ENCODE results near the gene HSD17B1.

The HSD17B1 gene

GRCh38 chr17:42562388-42563142, 9.8 kb downstream of the HSD17B1 start:
- Histone ChIP-seq H3K9me3 (no peaks in the 10 kb centered on the region), H3K27ac (peak overlapping the region; percentile 87), H3K4me3 (ENCODE audit: low read depth in 1 of 2, low read length in 1 of 2) (peak overlapping the region; percentile 84 to 85), H3K4me1 (ENCODE audit: control insufficient read depth in 1 of 2, insufficient read depth in 1 of 2, low read depth in 1 of 2, low read length in 1 of 2) (peaks cover 37 to 38% of the 10 kb centered on the region in 2 experiments), H3K36me3 (peaks cover 28% of the 10 kb centered on the region), H3K27me3 (no peaks in the 10 kb centered on the region)
- TF ChIP-seq, protein P1, sequence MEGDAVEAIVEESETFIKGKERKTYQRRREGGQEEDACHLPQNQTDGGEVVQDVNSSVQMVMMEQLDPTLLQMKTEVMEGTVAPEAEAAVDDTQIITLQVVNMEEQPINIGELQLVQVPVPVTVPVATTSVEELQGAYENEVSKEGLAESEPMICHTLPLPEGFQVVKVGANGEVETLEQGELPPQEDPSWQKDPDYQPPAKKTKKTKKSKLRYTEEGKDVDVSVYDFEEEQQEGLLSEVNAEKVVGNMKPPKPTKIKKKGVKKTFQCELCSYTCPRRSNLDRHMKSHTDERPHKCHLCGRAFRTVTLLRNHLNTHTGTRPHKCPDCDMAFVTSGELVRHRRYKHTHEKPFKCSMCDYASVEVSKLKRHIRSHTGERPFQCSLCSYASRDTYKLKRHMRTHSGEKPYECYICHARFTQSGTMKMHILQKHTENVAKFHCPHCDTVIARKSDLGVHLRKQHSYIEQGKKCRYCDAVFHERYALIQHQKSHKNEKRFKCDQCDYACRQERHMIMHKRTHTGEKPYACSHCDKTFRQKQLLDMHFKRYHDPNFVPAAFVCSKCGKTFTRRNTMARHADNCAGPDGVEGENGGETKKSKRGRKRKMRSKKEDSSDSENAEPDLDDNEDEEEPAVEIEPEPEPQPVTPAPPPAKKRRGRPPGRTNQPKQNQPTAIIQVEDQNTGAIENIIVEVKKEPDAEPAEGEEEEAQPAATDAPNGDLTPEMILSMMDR (IDR thresholded peaks at IDR 0.05): no peak

- Histone ChIP-seq H3K9me3 (no peaks in the 10 kb centered on the region), H3K36me3 (peaks cover 28% of the 10 kb centered on the region), H3K4me1 (ENCODE audit: control insufficient read depth in 1 of 2, insufficient read depth in 1 of 2, low read depth in 1 of 2, low read length in 1 of 2) (peaks cover 42 to 43% of the 10 kb centered on the region in 2 experiments), H3K27me3 (no peaks in the 10 kb centered on the region), H3K27ac (peak overlapping the region; percentile 87), H3K4me3 (ENCODE audit: low read depth in 1 of 2, low read length in 1 of 2) (peak overlapping the region; percentile 84 to 85)
- TF ChIP-seq, protein P1 (IDR thresholded peaks at IDR 0.05): no peak
Measured at GRCh38 chr17:42563143-42563509, 10.4 kb downstream of the HSD17B1 start.

DNA sequence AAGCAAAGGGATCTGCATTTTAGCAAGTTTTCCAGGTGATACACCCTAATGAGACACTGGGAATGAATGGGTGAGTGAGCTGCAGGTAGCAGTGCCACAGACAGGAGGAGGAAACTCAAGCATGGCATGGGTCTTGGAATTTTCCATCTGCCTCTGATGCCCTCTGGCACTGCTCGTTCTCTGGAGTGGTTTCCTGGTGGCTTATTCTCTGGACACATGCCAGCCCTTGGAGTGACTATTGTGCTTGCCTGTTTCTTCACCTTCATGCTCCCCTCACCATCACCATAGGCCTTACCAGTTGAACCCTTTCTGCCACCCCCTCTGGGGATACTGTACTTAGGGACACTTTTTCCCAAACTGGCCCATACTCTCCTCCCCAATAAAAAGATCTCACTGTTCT, 10.8 kb downstream of the HSD17B1 start:
- H3K4me1 ChIP-seq (ENCODE audit: control insufficient read depth in 1 of 2, insufficient read depth in 1 of 2, low read depth in 1 of 2, low read length in 1 of 2): peaks cover 47% of the 10 kb centered on the region in 2 experiments
- H3K36me3 ChIP-seq: peaks cover 32% of the 10 kb centered on the region
- peak overlapping the region; percentile 87 for H3K27ac ChIP-seq
- peak overlapping the region in 1 of 2 experiments; percentile 85 for H3K4me3 ChIP-seq (ENCODE audit: low read depth in 1 of 2, low read length in 1 of 2)
- TF ChIP-seq, protein P1 (IDR thresholded peaks at IDR 0.05): no peak
- H3K27me3 ChIP-seq: no peaks in the 10 kb centered on the region
- H3K9me3 ChIP-seq: no peaks in the 10 kb centered on the region

- TF ChIP-seq, protein P1 (IDR thresholded peaks at IDR 0.05): no peak
- Histone ChIP-seq H3K4me1 (ENCODE audit: control insufficient read depth in 1 of 2, insufficient read depth in 1 of 2, low read depth in 1 of 2, low read length in 1 of 2) (peaks cover 51% of the 10 kb centered on the region in 2 experiments), H3K36me3 (peaks cover 36% of the 10 kb centered on the region), H3K27me3 (no peaks in the 10 kb centered on the region), H3K27ac (peak overlapping the region; percentile 87), H3K4me3 (ENCODE audit: low read depth in 1 of 2, low read length in 1 of 2) (no peak overlapping the region), H3K9me3 (no peaks in the 10 kb centered on the region)
Measured at GRCh38 chr17:42563950-42564349, 11.2 kb downstream of the HSD17B1 start.

- Histone ChIP-seq H3K36me3 (peaks cover 46% of the 10 kb centered on the region), H3K4me1 (ENCODE audit: control insufficient read depth in 1 of 2, insufficient read depth in 1 of 2, low read depth in 1 of 2, low read length in 1 of 2) (peaks cover 54 to 58% of the 10 kb centered on the region in 2 experiments), H3K4me3 (ENCODE audit: low read depth in 1 of 2, low read length in 1 of 2) (no peak overlapping the region), H3K27ac (peak overlapping the region; percentile 6), H3K9me3 (no peaks in the 10 kb centered on the region), H3K27me3 (no peaks in the 10 kb centered on the region)
- TF ChIP-seq, protein P1 (IDR thresholded peaks at IDR 0.05): no peak
Measured at GRCh38 chr17:42564815-42565522, 12.2 kb downstream of the HSD17B1 start.

Measured in neutrophil (primary cell).